Muscle of arm (tissue), 12 donors: ENCODE results near the gene E2F8. TPM values are rescaled to one million over a fixed set of nuclear protein-coding genes. Genes with fewer than 3 reads are reported as not detected.

ENCODE experiments used
- DNase-seq: peaks from one replicate; pipeline ENCODE4 v3.0.0-alpha.2; 2013
- polyA plus RNA-seq, 12 donors: library from polyadenylated mRNA; unstranded; fragments of 120-200 nt; gene quantifications; one replicate each; pipeline ENCODE4 v1.2.1, GENCODE V29; 2013; ENCODE audit not compliant: insufficient read length in 12 of 12

Gene E2F8
- polyA plus RNA-seq, 12 donors, result 15.0 to 32.8 (median 25.3) TPM; not detected in 1

GRCh38 chr11:19253153-19253745 is 12.5 kb upstream of the E2F8 start:
- no peak for DNase-seq

- DNase-seq, result no peak
These were observed 11.8 kb upstream of the E2F8 start for GRCh38 chr11:19252394-19253152.

- DNase-seq, result no peak
These were observed 10.8 kb upstream of the E2F8 start for GRCh38 chr11:19251577-19251976.

DNA sequence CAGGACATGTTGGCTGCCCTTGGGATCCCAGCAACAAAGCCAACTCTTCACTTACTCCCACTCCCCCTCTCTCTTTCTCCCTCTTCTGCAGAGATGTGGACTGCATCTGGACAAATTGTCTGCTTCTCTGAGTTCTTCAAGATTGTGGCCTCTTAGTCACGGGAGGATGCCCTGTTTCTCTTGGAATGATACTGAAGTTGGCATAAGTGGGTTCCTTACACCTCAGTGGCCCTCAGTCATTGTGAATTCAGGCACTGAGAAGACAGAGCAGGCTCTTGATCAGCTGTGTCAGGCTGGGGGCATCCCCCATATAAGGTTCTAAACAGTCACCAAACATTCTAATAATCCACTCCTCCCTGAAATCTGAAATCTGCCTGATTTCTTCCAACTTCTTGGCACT is 6.1 kb upstream of the E2F8 start:
- no peak for DNase-seq

DNA sequence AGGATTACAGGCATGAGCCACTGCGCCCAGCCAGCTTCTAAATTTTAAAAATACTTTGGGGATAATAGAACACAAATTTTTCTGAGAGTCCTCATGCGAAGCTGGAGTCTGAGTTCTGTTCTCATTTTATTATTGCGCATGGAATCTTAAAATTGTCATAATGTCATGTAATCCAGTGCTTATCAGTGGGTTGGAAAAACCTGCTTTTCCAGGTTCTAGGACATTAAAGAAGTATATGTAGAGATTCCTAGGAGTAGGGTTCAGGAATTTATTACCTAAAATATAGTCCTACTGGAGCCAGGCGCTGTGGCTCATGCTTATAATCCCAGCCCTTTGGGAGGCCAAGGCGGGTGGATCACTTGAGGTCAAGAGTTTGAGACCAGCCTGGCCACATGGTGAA is 4.6 kb upstream of the E2F8 start:
- DNase-seq, result no peak

DNA sequence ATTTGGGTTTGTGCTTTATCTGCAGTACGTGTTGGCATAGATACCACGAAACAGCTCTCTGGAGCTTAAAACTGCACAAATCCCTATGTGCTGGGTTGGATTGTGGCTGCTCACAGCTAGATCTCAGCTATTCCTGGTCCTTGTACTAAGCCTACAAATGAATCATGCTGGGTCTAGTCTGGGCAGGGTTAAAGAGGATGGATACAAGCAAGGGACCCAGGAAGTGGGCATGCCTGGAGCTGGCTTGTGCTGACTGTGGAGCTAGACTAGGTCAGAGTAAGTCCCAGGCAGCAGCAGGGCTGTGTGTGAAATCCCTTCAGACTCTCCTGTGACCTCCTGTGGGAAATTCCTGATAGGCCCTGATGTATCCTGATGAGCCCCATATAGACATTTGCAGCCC is 3.9 kb upstream of the E2F8 start:
- DNase-seq, result no peak

GRCh38 chr11:19244084-19244483 is 3.3 kb upstream of the E2F8 start:
- no peak for DNase-seq

- no peak for DNase-seq
These were observed 2.9 kb upstream of the E2F8 start for GRCh38 chr11:19243613-19244012.

GRCh38 chr11:19243143-19243542 is 2.4 kb upstream of the E2F8 start:
- no peak for DNase-seq

DNA sequence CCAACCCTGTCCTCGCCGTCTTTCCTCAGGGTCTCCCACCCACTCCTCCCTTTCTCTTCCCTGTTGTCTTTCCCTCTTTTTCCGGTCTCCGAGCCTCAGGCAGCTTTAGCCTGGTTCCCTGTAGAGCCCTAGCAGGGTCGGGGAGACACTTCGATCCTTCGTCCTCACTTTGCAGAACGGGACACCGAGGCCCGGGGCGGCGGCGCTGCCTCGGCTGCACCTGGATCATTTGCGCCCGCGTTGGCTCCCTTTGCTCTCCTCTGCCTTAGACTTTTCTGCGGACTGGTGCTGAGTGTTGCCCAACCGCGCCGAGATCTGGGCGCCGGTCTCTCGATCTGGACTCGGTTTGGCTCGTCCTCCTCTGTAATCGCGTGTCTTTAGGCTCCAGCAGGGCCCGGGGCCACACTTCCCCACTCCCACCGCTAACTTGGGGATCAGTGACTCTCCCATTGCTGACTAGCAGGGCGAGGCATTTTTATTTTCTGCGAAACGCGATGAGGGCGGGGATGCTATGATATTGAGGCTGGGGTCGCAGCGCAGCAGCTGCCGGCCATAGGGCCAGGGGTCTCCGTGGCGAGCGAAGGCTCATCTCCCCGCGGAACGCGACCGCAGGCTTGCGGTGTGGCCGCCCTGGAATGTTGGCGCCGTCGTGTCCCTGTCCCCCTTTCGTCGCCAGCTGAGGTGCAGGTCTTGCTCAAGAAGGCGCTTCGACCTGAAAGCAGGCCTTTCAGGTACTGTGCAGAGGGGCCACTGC is 1.6 kb upstream of the E2F8 start:
- DNase-seq, result no peak

DNA sequence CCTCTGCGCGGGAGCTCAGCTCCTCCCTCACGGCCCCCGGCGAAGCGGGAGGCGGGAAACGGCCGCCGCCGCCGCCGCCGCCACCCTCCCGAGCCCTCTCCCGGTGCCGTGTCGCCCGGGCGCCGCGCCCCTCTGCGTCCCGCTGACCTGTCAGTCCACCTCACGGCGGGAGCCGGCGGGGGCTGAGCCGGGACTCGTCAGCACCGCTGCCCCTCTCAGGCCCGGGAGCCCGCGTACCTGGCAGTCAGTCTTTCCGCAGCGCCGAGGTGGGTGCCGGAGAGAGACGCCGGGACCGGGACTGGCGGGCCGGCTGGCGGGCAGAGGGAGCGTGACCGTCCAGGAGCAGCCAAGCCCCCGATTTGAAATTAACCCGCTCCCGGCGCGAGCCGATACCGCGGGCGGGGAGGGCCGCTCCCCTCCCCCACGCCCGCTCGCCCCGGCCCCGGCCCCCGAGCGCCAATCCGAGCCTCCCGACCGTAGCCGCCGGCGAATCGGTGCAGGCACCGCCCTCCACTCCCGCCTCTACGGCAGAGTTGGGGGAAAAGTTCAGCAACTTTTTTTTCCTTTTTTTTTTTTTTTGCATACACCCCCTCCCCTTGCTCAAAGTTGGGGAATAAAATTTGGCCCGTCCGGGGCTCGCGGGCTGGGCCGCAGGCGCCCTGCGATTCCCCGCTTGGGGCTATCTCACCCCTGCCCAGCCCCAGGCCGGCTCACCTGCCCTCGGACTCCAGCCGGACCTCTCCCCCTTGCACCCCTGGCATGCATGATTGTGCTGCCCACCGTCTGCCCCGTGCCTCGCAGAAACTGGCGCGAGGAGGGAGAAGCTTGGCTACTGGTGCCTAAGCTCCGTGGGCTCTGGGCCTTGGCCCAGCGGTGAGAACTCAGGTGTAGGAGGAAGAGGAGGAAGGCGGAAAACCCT is 774 bp upstream of the E2F8 start:
- no peak for DNase-seq

- DNase-seq, result no peak
These were observed 1.7 kb downstream of the E2F8 start for GRCh38 chr11:19239039-19239438.

DNA sequence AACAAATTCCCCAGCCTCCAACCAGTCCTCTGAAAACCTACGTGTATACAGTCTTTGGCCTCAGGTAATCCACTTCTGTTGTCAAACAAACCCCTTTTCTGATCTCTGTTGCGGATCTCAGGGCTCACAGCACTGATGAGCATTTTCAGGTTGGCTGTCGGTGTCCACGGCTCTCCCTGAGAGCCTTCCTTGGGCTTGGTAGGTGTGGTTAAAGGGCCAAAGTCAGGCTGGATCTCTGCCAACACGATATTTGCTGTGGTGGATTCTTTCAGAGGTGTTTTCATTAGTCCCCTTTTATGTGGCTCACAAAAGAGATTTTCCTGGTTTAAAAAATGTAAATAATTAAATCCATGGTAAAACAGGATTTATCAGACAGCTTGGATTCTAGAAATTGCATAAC is 2.9 kb downstream of the E2F8 start:
- no peak for DNase-seq

DNA sequence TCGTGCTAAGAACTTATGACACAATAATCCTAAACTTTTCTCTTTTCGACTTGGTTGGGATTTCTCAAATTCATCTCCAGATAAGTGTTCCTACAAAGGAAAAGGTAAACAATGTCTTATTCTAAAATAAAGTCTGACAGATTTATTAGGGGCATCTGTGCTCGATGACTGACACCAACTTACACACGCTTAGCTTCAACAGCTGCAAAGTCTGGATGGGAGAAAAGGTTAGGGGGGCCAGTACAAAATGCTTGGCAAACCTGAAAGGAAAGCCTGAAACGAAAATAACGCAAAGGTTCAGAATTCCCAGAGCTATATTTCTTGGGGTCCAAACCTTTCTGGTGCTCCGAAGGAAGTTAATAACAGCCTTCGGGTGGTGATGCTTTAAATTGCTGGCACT is 3.4 kb downstream of the E2F8 start:
- DNase-seq, result no peak

- DNase-seq, result no peak
These were observed 6.4 kb downstream of the E2F8 start for GRCh38 chr11:19234231-19234817.

- no peak for DNase-seq
These were observed 7.7 kb downstream of the E2F8 start for GRCh38 chr11:19232910-19233503.

- DNase-seq, result no peak
These were observed 11.1 kb downstream of the E2F8 start for GRCh38 chr11:19229671-19230070.

DNA sequence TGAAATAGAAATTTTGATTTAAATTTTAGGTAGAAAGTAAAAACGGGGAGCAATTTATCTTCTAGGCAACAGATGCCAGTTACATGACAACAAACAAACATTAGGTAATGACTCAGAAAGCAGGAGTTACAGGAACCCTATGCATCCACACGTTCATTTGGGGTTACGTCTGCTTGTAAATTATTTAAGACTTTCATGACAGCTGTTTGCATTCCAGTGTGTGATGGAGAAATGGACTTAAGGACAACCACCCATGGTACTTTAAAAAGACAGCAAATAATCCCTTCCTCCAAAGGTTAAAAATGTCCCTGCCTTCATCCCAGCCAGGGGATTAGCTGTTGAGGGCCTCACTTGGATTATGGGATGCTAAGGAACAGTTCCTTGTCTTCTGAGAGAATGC is 11.8 kb downstream of the E2F8 start:
- DNase-seq, result no peak

DNA sequence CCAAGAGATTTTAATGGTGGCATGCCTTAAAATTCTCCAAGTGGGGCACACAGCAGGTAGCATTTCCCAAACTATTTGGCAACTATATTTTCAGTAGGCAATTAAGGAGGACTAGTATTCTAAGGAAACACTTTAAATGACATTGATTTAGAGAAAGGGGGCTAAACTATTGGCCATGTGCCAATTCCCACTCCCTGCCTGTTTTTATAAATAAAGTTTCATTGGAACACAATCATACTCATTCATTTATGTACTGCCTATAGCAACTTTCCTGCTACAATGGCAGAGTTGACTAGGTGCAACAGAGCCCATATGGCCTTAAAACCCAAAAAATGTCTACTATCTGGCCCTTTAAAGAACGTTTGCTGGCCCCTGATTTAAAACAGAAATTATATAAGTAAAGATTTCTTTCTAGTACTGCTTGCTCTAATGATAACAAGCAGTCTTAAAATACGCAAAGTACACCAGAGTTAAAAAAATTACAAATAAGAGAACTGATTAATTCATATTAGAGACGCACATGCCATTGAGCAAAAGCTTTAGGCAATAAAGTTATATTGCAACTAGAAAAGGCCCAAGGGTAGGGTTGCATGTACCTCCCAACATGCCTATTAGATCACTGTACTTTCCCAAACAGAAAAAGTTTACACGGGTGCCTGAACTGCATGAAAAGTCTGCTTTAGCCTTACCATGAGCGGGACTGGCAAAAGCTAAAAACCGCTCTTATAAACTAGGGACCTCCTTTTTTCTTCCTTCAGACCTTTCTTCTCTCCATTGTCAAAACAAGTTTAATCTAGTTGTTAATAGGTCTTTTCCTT is 14.2 kb downstream of the E2F8 start:
- DNase-seq, result no peak

DNA sequence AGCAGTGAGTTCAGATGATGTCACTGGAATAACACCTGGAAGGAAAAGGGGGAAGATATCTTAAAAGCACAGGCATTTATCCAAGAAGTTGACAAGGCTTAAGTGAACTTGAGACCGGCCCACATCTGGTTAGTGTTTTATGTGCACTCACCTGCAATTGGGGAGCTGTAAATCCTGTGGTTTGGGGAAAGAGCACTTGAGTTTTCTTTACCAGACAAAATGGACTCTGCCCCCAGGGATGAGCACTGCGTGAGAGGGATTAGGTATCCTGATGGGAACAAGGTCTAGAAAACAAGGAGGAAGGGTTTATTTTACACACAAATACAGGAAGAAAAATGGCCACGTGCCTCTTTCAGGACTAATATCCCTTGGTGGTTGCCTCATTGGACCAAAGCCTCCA is 15.2 kb downstream of the E2F8 start:
- DNase-seq, result no peak
